Panc1 (cell line): ENCODE results near the gene LPIN1. TPM values are rescaled to one million over a fixed set of nuclear protein-coding genes. Genes with fewer than 3 reads are reported as not detected.

Source experiments
- ATAC-seq: fragments of 200-7000 bp; cut with Tn5 transposase; 2 replicates; pipeline ENCODE4 v1.9.1; 2020; ENCODE audit warnings: mild to moderate bottlenecking, moderate library complexity
- BruUV-seq: library from RNA; stranded (reverse); fragments of 400-500 nt; replicated peaks from 2 replicates; lab custom pipeline; 2021; lab: Mats Ljungman, UMichigan
- CTCF ChIA-PET: fragments of 300-600 bp; sonication (Branson Sonifier 250); formaldehyde crosslinking; loops from one replicate; lab custom pipeline; 2022; ENCODE audit warnings: antibody characterized with exemption; lab: Charles Lee
- POLR2A ChIA-PET: fragments of 300-600 bp; sonication (Branson Sonifier 250); formaldehyde crosslinking; loops from one replicate; lab custom pipeline; 2022; ENCODE audit warnings: antibody characterized with exemption; lab: Charles Lee
- DNase-seq: peaks from one replicate; pipeline ENCODE4 v3.0.0-alpha.2; 2010; ENCODE audit warnings: low read depth, low spot score
- H3K27ac ChIP-seq: 2 replicates; pipeline ENCODE4 v1.5.1; 2011; ENCODE audit warnings: mild to moderate bottlenecking, low read length, inconsistent platforms
- H3K27me3 ChIP-seq: fragments of 200-500 bp; sonication (Bioruptor generic); 2 replicates; pipeline ENCODE4 v1.6.0; 2014; ENCODE audit warnings: low read length, inconsistent platforms; ENCODE audit not compliant: control insufficient read depth, insufficient read depth
- H3K36me3 ChIP-seq: fragments of 200-500 bp; sonication (Bioruptor generic); 2 replicates; pipeline ENCODE4 v1.5.1; 2014; ENCODE audit warnings: inconsistent platforms, mild to moderate bottlenecking, low read length, moderate library complexity; ENCODE audit not compliant: control insufficient read depth, insufficient read depth
- H3K4me1 ChIP-seq: 2 replicates; pipeline ENCODE4 v1.5.1; 2011; ENCODE audit warnings: inconsistent platforms, mild to moderate bottlenecking, low read length, moderate library complexity; ENCODE audit not compliant: control insufficient read depth, insufficient read depth
- H3K4me3 ChIP-seq, 2 experiments: 2 replicates each; pipeline ENCODE4 v1.5.1; 2011 to 2012; ENCODE audit warnings: low read depth in 2 of 2, low read length in 2 of 2, mild to moderate bottlenecking in 2 of 2, inconsistent platforms in 1 of 2, moderate library complexity in 1 of 2
- H3K9me3 ChIP-seq: fragments of 200-500 bp; sonication (Bioruptor generic); 2 replicates; pipeline ENCODE4 v1.5.1; 2014; ENCODE audit warnings: low read depth, mild to moderate bottlenecking, inconsistent platforms, low read length, moderate library complexity; ENCODE audit not compliant: control insufficient read depth, insufficient read depth
- CTCF ChIP-seq: fragments of 450-650 bp; IDR thresholded peaks from 2 replicates; pipeline ENCODE4 v1.5.1; 2017; ENCODE audit warnings: mild to moderate bottlenecking
- POLR2AphosphoS5 ChIP-seq: IDR thresholded peaks from 2 replicates; pipeline ENCODE4 v1.6.1; 2012; ENCODE audit warnings: mild to moderate bottlenecking, low read depth, low read length, moderate library complexity
- REST ChIP-seq, 2 experiments: IDR thresholded peaks; 2 replicates each; pipeline ENCODE4 v1.6.1; 2011 to 2012; ENCODE audit warnings: low read depth in 2 of 2, control low read depth in 1 of 2, low read length in 1 of 2, mild to moderate bottlenecking in 1 of 2, moderate library complexity in 1 of 2; ENCODE audit not compliant: insufficient read depth in 1 of 2
- SIN3A ChIP-seq: IDR thresholded peaks from 2 replicates; pipeline ENCODE4 v1.6.1; 2012; ENCODE audit warnings: low read depth, mild to moderate bottlenecking, low read length, moderate library complexity, borderline replicate concordance; ENCODE audit not compliant: insufficient read depth
- TCF7L2 ChIP-seq: IDR thresholded peaks from 2 replicates; pipeline ENCODE4 v1.6.1; 2011; ENCODE audit warnings: mild to moderate bottlenecking, low read depth, low read length, inconsistent platforms
- in situ Hi-C: cut with HindIII; loops from 2 replicates; pipeline ENCODE4 v1.10.0; 2016; ENCODE audit warnings: low sequenced_read_pairs, low pct_unique_long_range_greater_than_20kb
- intact Hi-C: fragments of 100-400 bp; cut with micrococcal nuclease; formaldehyde crosslinking; loops from one replicate; pipeline ENCODE4 v1.10.0; 2022; ENCODE audit not compliant: unreplicated experiment
- total RNA-seq: library from RNA; stranded (reverse); gene quantifications from one replicate; pipeline ENCODE4 v1.2.1, GENCODE V29; 2021; ENCODE audit not compliant: unreplicated experiment

Gene LPIN1
- total RNA-seq, 1 experiment from 2014 or later: 51.8 TPM

GRCh38 chr2:11711751-11712150, 34.7 kb upstream of the LPIN1 start:
- H3K27me3 ChIP-seq: no peaks in the 10 kb centered on the region
- ChIA-PET POLR2A (no interaction called here), CTCF (no interaction called here)
- TF ChIP-seq SIN3A (no peak), POLR2AphosphoS5 (no peak), CTCF (no peak), REST (IDR thresholded peaks at IDR 0.05; ENCODE audit: insufficient read depth in 1 of 2, low read depth in 2 of 2, low read length in 1 of 2) (no peak), TCF7L2 (no peak)
- no peak for DNase-seq
- intact Hi-C loops (no loop called here), in situ Hi-C loops (no loop called here)
- no peak overlapping the region for H3K4me3 ChIP-seq
- no peak for ATAC-seq
- BruUV-seq: no TSS peak
- H3K4me1 ChIP-seq: no peaks in the 10 kb centered on the region; the same call in 1 of the 2 replicates
- no peaks in the 10 kb centered on the region for H3K36me3 ChIP-seq
- H3K27ac ChIP-seq: no peak overlapping the region
- H3K9me3 ChIP-seq: no peaks in the 10 kb centered on the region; the same call in 1 of the 2 replicates

GRCh38 chr2:11712866-11713265, 33.6 kb upstream of the LPIN1 start:
- no peaks in the 10 kb centered on the region for H3K27me3 ChIP-seq
- H3K27ac ChIP-seq: no peak overlapping the region
- BruUV-seq: no TSS peak
- in situ Hi-C loops: no loop called here
- no peak for ATAC-seq
- H3K4me3 ChIP-seq: no peak overlapping the region
- no peak for DNase-seq
- ChIA-PET POLR2A (no interaction called here), CTCF (no interaction called here)
- no peaks in the 10 kb centered on the region for H3K36me3 ChIP-seq
- H3K9me3 ChIP-seq: no peaks in the 10 kb centered on the region
- intact Hi-C loops: no loop called here
- TF ChIP-seq TCF7L2: no peak
- no peak for TF ChIP-seq REST (IDR thresholded peaks at IDR 0.05; ENCODE audit: insufficient read depth in 1 of 2, low read depth in 2 of 2, low read length in 1 of 2)
- no peak for TF ChIP-seq CTCF
- TF ChIP-seq POLR2AphosphoS5: no peak
- no peak for TF ChIP-seq SIN3A
- no peaks in the 10 kb centered on the region; the same call in 1 of the 2 replicates for H3K4me1 ChIP-seq
